Measurements from ENCODE around the gene RGS14. TPM values are rescaled to one million over a fixed set of nuclear protein-coding genes. Genes with fewer than 3 reads are reported as not detected.
"Not testable (repeated sequence)": the region's sequence is repeated elsewhere in the genome, so short reads cannot be mapped to it uniquely, and the experiment has no call there.

The RGS14 gene
- polyA plus RNA-seq, 1 experiment = 2.6 TPM

- H3K9me3 ChIP-seq (ENCODE audit: control insufficient read depth, insufficient read depth, low read length) = no peaks in the 10 kb centered on the region; the same call in 1 of the 2 replicates
- CTCF ChIA-PET = no interaction called here
- H3K27ac ChIP-seq (ENCODE audit: low read depth, low read length) = no peak overlapping the region
- H3K27me3 ChIP-seq (ENCODE audit: control insufficient read depth, insufficient read depth, low read length) = no peaks in the 10 kb centered on the region
- no peak for DNase-seq (ENCODE audit: low read depth, low spot score)
- TF ChIP-seq CTCF (IDR thresholded peaks at IDR 0.05; ENCODE audit: low read depth, low read length) = no peak
- POLR2A ChIA-PET = no interaction called here
- no peak overlapping the region for H3K4me3 ChIP-seq (ENCODE audit: low read depth, low read length)
These were observed 19.2 kb upstream of the RGS14 start for GRCh38 chr5:177338251-177339106.

GRCh38 chr5:177339107-177339638, 18.6 kb upstream of the RGS14 start:
- Histone ChIP-seq H3K27me3 (ENCODE audit: control insufficient read depth, insufficient read depth, low read length) (no peaks in the 10 kb centered on the region), H3K27ac (ENCODE audit: low read depth, low read length) (no peak overlapping the region), H3K9me3 (ENCODE audit: control insufficient read depth, insufficient read depth, low read length) (no peaks in the 10 kb centered on the region; the same call in 1 of the 2 replicates), H3K4me3 (ENCODE audit: low read depth, low read length) (no peak overlapping the region)
- no peak for TF ChIP-seq CTCF (IDR thresholded peaks at IDR 0.05; ENCODE audit: low read depth, low read length)
- CTCF ChIA-PET = no interaction called here
- POLR2A ChIA-PET = no interaction called here
- DNase-seq (ENCODE audit: low read depth, low spot score) = no peak

DNA sequence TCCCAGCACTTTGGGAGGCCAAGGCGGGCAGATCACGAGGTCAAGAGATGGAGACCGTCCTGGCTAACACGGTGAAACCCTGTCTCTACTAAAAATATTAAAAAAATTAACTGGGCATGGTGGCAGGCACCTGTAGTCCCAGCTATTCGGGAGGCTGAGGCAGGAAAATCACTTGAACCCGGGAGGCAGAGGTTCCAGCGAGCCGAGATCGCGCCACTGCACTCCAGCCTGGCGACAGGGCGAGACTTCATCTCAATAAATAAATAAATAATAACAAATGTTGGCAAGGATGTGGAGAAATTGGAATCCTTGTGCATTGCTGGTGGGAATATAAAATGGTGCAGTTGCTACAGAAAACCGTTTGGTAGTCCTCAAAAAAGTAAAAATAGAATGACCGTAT, 14.7 kb upstream of the RGS14 start:
- DNase-seq (ENCODE audit: low read depth, low spot score); POLR2A ChIA-PET; H3K4me3 ChIP-seq (ENCODE audit: low read depth, low read length); H3K9me3 ChIP-seq (ENCODE audit: control insufficient read depth, insufficient read depth, low read length); H3K27ac ChIP-seq (ENCODE audit: low read depth, low read length); H3K27me3 ChIP-seq (ENCODE audit: control insufficient read depth, insufficient read depth, low read length): not testable (repeated sequence)
- CTCF ChIA-PET = interaction anchor here (1.4 kb wide), 1 partner anchor 28 kb away, joined by 4 read pairs; no protein-coding TSS in a partner anchor

DNA sequence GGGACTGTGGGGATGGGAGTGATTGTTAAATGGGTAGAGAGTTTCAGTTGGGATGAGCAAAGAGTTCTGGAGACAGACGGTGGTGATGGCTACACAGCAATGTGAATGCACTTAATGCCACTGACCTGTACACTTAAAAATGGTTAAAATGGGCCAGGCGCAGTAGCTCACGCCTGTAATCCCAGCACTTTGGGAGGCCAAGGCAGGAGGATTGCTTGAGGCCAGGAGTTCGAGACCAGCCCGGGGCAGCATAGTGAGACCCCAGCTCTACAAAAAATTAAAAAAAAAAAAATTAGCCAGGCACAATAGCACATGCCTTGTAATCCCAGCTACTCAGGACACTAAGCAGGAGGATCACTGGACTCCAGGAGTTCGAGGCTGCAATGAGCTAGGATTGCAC, 13.9 kb upstream of the RGS14 start:
- POLR2A ChIA-PET = no interaction called here
- no peak overlapping the region for H3K27ac ChIP-seq (ENCODE audit: low read depth, low read length)
- H3K27me3 ChIP-seq (ENCODE audit: control insufficient read depth, insufficient read depth, low read length) = no peaks in the 10 kb centered on the region
- CTCF ChIA-PET = interaction anchor here (0.9 kb wide), 1 partner anchor 58 kb away, joined by 3 read pairs; no protein-coding TSS in a partner anchor
- H3K4me3 ChIP-seq (ENCODE audit: low read depth, low read length) = no peak overlapping the region
- H3K9me3 ChIP-seq (ENCODE audit: control insufficient read depth, insufficient read depth, low read length) = no peaks in the 10 kb centered on the region
- no peak for TF ChIP-seq CTCF (IDR thresholded peaks at IDR 0.05; ENCODE audit: low read depth, low read length)
- no peak for DNase-seq (ENCODE audit: low read depth, low spot score)

GRCh38 chr5:177344891-177345290, 12.8 kb upstream of the RGS14 start:
- no peak for DNase-seq (ENCODE audit: low read depth, low spot score)
- H3K9me3 ChIP-seq (ENCODE audit: control insufficient read depth, insufficient read depth, low read length) = no peaks in the 10 kb centered on the region
- no peak for TF ChIP-seq CTCF (IDR thresholded peaks at IDR 0.05; ENCODE audit: low read depth, low read length)
- POLR2A ChIA-PET = interaction anchor here (0.7 kb wide), 2 partner anchors 15 to 164 kb away, joined by 3 read pairs; no protein-coding TSS in a partner anchor
- no peak overlapping the region for H3K4me3 ChIP-seq (ENCODE audit: low read depth, low read length)
- no peak overlapping the region for H3K27ac ChIP-seq (ENCODE audit: low read depth, low read length)
- H3K27me3 ChIP-seq (ENCODE audit: control insufficient read depth, insufficient read depth, low read length) = no peaks in the 10 kb centered on the region
- CTCF ChIA-PET = interaction anchor here (0.6 to 1.1 kb wide), 3 partner anchors 15 to 231 kb away, joined by 3 to 4 read pairs (median 3); no protein-coding TSS in a partner anchor
